PFSK-1 (cell line): Measurements from ENCODE around the gene TIMM9.

Experiments used
- FOXP2 ChIP-seq: optimal IDR thresholded peaks from 2 replicates; pipeline ENCODE3; 2011; ENCODE audit warnings: borderline replicate concordance, control low read depth, inconsistent platforms; ENCODE audit not compliant: insufficient read depth; ENCODE audit errors: extremely low read length, extremely low read depth
- POLR2AphosphoS5 ChIP-seq: IDR thresholded peaks from 2 replicates; pipeline ENCODE4 v1.6.1; 2012; ENCODE audit warnings: low read depth, mild to moderate bottlenecking, control low read depth, low read length, moderate library complexity
- SIN3A ChIP-seq: IDR thresholded peaks from 2 replicates; pipeline ENCODE4 v1.6.1; 2012; ENCODE audit warnings: mild to moderate bottlenecking, low read length, moderate library complexity, borderline replicate concordance; ENCODE audit not compliant: insufficient read depth
- TAF1 ChIP-seq: IDR thresholded peaks from 2 replicates; pipeline ENCODE4 v1.6.1; 2012; ENCODE audit warnings: low read length, control low read depth, borderline replicate concordance; ENCODE audit not compliant: insufficient read depth
- TF ChIP-seq, protein P1 (sequence below), 2 experiments: IDR thresholded peaks; 2 replicates each; pipeline versions ENCODE4 v1.6.1 to v1.8.0; 2011 to 2012; ENCODE audit warnings: low read depth in 2 of 2, low read length in 2 of 2, control low read depth in 1 of 2, inconsistent platforms in 1 of 2, mild to moderate bottlenecking in 1 of 2, moderate library complexity in 1 of 2; ENCODE audit not compliant: insufficient read depth in 1 of 2

Gene TIMM9

DNA sequence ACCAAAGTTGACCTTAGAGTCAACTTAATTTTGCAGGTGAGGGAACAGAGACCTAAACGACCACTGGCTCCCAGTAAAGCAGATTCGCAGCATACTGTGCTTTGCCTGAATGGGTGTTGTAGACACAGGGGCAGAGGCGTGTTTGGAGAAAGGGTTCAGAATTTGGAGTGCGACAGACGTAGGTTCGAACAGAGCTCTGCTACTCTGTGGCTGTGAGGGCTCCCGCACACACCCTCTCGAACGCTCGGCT lies 31.8 kb downstream of the TIMM9 start:
- TF ChIP-seq, protein P1, sequence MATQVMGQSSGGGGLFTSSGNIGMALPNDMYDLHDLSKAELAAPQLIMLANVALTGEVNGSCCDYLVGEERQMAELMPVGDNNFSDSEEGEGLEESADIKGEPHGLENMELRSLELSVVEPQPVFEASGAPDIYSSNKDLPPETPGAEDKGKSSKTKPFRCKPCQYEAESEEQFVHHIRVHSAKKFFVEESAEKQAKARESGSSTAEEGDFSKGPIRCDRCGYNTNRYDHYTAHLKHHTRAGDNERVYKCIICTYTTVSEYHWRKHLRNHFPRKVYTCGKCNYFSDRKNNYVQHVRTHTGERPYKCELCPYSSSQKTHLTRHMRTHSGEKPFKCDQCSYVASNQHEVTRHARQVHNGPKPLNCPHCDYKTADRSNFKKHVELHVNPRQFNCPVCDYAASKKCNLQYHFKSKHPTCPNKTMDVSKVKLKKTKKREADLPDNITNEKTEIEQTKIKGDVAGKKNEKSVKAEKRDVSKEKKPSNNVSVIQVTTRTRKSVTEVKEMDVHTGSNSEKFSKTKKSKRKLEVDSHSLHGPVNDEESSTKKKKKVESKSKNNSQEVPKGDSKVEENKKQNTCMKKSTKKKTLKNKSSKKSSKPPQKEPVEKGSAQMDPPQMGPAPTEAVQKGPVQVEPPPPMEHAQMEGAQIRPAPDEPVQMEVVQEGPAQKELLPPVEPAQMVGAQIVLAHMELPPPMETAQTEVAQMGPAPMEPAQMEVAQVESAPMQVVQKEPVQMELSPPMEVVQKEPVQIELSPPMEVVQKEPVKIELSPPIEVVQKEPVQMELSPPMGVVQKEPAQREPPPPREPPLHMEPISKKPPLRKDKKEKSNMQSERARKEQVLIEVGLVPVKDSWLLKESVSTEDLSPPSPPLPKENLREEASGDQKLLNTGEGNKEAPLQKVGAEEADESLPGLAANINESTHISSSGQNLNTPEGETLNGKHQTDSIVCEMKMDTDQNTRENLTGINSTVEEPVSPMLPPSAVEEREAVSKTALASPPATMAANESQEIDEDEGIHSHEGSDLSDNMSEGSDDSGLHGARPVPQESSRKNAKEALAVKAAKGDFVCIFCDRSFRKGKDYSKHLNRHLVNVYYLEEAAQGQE (IDR thresholded peaks at IDR 0.05; ENCODE audit: insufficient read depth in 1 of 2, low read depth in 2 of 2, low read length in 2 of 2): no peak
- TF ChIP-seq FOXP2 (no peak), SIN3A (no peak), TAF1 (no peak), POLR2AphosphoS5 (no peak)

DNA sequence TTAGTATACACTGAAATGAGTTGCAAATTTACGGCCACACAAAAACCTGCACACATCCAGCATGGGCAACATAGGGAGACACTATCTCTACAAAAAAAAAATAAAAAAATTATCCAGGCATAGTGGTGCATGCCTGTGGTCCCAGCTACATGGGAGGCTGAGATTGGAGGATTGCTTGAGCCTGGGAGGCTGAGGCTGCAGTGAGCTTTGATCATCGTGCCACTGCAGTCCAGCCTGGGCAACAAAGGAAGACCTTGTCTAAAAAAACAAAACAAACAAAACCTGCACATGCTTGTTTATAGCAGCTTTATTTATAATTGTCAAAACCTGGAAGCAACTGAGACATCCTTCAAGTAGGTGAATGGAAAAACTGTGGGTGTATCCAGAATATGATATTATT lies 36.5 kb downstream of the TIMM9 start:
- TF ChIP-seq POLR2AphosphoS5 (no peak), TAF1 (no peak), FOXP2 (no peak), SIN3A (no peak)
- TF ChIP-seq, protein P1 (IDR thresholded peaks at IDR 0.05; ENCODE audit: insufficient read depth in 1 of 2, low read depth in 2 of 2, low read length in 2 of 2): no peak

DNA sequence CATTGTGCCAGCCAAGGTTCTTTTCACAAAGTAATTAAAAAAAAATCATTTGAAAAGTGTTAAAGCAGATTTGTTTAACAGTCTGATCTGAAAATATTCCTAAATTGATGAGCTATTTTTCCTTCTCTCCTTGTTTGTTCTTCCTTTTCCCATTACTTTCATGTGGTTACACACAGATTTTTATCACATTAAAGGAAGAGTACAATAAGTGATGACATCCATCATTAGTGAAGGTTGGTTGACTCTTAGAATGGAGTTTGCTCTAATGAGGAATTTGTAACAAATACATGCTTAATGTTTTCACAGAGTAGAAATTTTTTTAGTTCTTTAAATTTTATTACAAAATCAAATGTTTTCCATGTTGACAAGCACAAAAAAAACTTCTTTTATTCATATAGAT lies 50.5 kb downstream of the TIMM9 start:
- TF ChIP-seq POLR2AphosphoS5 (no peak), FOXP2 (no peak), SIN3A (no peak), TAF1 (no peak)
- TF ChIP-seq, protein P1 (IDR thresholded peaks at IDR 0.05; ENCODE audit: insufficient read depth in 1 of 2, low read depth in 2 of 2, low read length in 2 of 2): no peak

DNA sequence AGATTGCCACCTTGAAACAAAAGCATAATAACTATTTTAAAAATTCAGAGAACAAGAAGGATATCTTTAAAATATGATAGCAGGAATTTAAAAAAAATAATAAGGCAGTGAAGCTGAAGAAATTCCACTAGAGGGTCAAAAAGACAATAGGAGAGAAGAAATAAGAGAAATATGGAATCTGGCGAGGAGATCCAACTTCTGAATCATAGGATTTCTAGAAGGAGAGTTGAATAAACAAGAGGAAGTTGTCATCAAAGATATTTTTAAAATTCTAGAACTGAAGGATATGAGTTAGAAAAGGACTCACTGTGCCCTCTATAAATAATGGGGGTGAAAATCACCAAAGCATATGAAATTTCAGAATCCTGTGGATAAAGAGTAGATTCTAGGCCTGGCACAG lies 58.4 kb downstream of the TIMM9 start:
- no peak for TF ChIP-seq TAF1
- TF ChIP-seq FOXP2: no peak
- TF ChIP-seq POLR2AphosphoS5: no peak
- TF ChIP-seq, protein P1 (IDR thresholded peaks at IDR 0.05; ENCODE audit: insufficient read depth in 1 of 2, low read depth in 2 of 2, low read length in 2 of 2): no peak
- TF ChIP-seq SIN3A: no peak

DNA sequence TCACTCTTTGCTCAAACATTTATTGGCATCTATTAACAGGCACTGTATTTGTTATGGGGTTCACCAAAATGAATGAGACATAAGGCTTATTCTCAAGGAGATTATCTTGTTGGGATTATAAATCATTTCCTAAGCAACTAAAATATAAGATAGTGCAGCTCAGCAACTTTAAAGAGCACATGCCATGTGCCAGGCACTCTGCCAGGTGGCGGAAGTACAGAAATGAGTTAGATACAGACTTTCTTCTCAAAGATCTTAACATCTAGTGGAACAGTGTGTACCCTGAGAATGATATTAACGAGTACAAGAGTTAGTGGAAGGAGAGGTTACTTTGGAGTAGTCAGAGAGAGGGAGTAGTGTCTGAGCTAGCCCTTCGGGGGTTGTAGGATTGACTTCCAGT lies 60.0 kb downstream of the TIMM9 start:
- TF ChIP-seq FOXP2 (no peak), POLR2AphosphoS5 (no peak), TAF1 (no peak), SIN3A (no peak)
- TF ChIP-seq, protein P1 (IDR thresholded peaks at IDR 0.05; ENCODE audit: insufficient read depth in 1 of 2, low read depth in 2 of 2, low read length in 2 of 2): no peak
